ENCODE data around the gene SLC25A11. TPM values are rescaled to one million over a fixed set of nuclear protein-coding genes. Genes with fewer than 3 reads are reported as not detected.

Gene SLC25A11
- total RNA-seq, 1 donor: 51.8 TPM

- DNase-seq (ENCODE audit: low read depth): no peak
- no peak for TF ChIP-seq CTCF (IDR thresholded peaks at IDR 0.05; ENCODE audit: insufficient read depth, low read depth, low read length)
- no peak overlapping the region for H3K4me3 ChIP-seq (ENCODE audit: low read depth, low read length)
Observed at GRCh38 chr17:4970273-4970672, 30.4 kb upstream of the SLC25A11 start.

GRCh38 chr17:4969551-4970173 lies 29.8 kb upstream of the SLC25A11 start:
- peak overlapping the region; percentile 94 for H3K4me3 ChIP-seq (ENCODE audit: low read depth, low read length)
- peak; percentile 49 for DNase-seq (ENCODE audit: low read depth)

GRCh38 chr17:4969047-4969550 lies 29.3 kb upstream of the SLC25A11 start:
- peak; percentile 95 for DNase-seq (ENCODE audit: low read depth)
- no peak for TF ChIP-seq CTCF (IDR thresholded peaks at IDR 0.05; ENCODE audit: insufficient read depth, low read depth, low read length)
- H3K4me3 ChIP-seq (ENCODE audit: low read depth, low read length): peak overlapping the region; percentile 94

More at GRCh38 chr17:4969551-4970173, 29.8 kb upstream of the SLC25A11 start:
- no peak for TF ChIP-seq CTCF (IDR thresholded peaks at IDR 0.05; ENCODE audit: insufficient read depth, low read depth, low read length)

GRCh38 chr17:4968486-4969046 lies 28.7 kb upstream of the SLC25A11 start:
- no peak for TF ChIP-seq CTCF (IDR thresholded peaks at IDR 0.05; ENCODE audit: insufficient read depth, low read depth, low read length)
- DNase-seq (ENCODE audit: low read depth): peak; percentile 43
- peak overlapping the region; percentile 94 for H3K4me3 ChIP-seq (ENCODE audit: low read depth, low read length)

- peak; percentile 99 for DNase-seq (ENCODE audit: low read depth)
- no peak for TF ChIP-seq CTCF (IDR thresholded peaks at IDR 0.05; ENCODE audit: insufficient read depth, low read depth, low read length)
- peak within 1 kb of the TSS; percentile 94 for H3K4me3 ChIP-seq (ENCODE audit: low read depth, low read length)
Observed at GRCh38 chr17:4967539-4968485, 28.0 kb upstream of the SLC25A11 start, which contains the start of gene SPAG7. Gene SPAG7 (minus strand): TSS chr17:4967817. CDS start chr17:4967804, 13 bp downstream.

- no peak for TF ChIP-seq CTCF (IDR thresholded peaks at IDR 0.05; ENCODE audit: insufficient read depth, low read depth, low read length)
- peak; percentile 100 for DNase-seq (ENCODE audit: low read depth)
- H3K4me3 ChIP-seq (ENCODE audit: low read depth, low read length): peak overlapping the region; percentile 94
Observed at GRCh38 chr17:4966844-4967538, 27.1 kb upstream of the SLC25A11 start.
